B cell (primary cell): Measurements from ENCODE around the gene CASTOR2. TPM values are rescaled to one million over a fixed set of nuclear protein-coding genes. Genes with fewer than 3 reads are reported as not detected.

ENCODE experiments used
- ATAC-seq: fragments of 200-7000 bp; cut with Tn5 transposase; one replicate; pipeline ENCODE4 v1.10.0; 2021; ENCODE audit warnings: low read depth, mild to moderate bottlenecking, moderate number of reproducible peaks, moderate library complexity
- CTCF ChIA-PET: fragments of 350-600 bp; sonication (Branson Sonifier 250); formaldehyde crosslinking; loops from one replicate; lab custom pipeline; 2021; ENCODE audit warnings: antibody characterized with exemption, inconsistent platforms; lab: Charles Lee
- POLR2A ChIA-PET: fragments of 350-600 bp; sonication (Branson Sonifier 250); formaldehyde crosslinking; loops from one replicate; lab custom pipeline; 2021; ENCODE audit warnings: antibody characterized with exemption; lab: Charles Lee
- DNase-seq: peaks from one replicate; pipeline ENCODE4 v3.0.0; 2013
- H2AFZ ChIP-seq: 2 replicates; pipeline ENCODE4 v1.6.1; 2012; ENCODE audit warnings: mild to moderate bottlenecking, low read depth, low read length; ENCODE audit not compliant: insufficient read depth, poor library complexity, severe bottlenecking
- H3K27ac ChIP-seq, 2 donors: 1 replicate in 1 of 2; 2 replicates in 1 of 2; pipeline ENCODE4 v1.5.1; 2012 to 2013; ENCODE audit warnings: low read length in 2 of 2, mild to moderate bottlenecking in 2 of 2, moderate library complexity in 1 of 2
- H3K27me3 ChIP-seq, 4 experiments: fragments of 200-600 bp in 1 of 4; sonication (generic) in 1 of 4; replicated peaks in 1 of 4; 1 replicate in 2 of 4; 2 replicates in 2 of 4; pipeline versions ENCODE4 v1.6.1 to v1.7.0; 2013 to 2016; ENCODE audit warnings: low read length in 3 of 4, mild to moderate bottlenecking in 2 of 4, mixed read lengths in 1 of 4, moderate library complexity in 1 of 4; ENCODE audit not compliant: insufficient read depth in 4 of 4, control insufficient read depth in 3 of 4; ENCODE audit errors: control extremely low read depth in 1 of 4
- H3K36me3 ChIP-seq, 2 experiments: replicated peaks in 1 of 2; 1 replicate in 1 of 2; 2 replicates in 1 of 2; pipeline versions ENCODE4 v1.6.1 to v1.7.1; 2013; ENCODE audit warnings: low read length in 1 of 2; ENCODE audit not compliant: insufficient read depth in 2 of 2, control insufficient read depth in 1 of 2; ENCODE audit errors: control extremely low read depth in 1 of 2, extremely low read depth in 1 of 2
- H3K4me1 ChIP-seq, 2 donors: fragments of 200-600 bp in 1 of 2; sonication (generic) in 1 of 2; 1 replicate in 1 of 2; 2 replicates in 1 of 2; pipeline versions ENCODE4 v1.5.1 to v1.6.1; 2013 to 2017; ENCODE audit warnings: low read length in 2 of 2; ENCODE audit not compliant: control insufficient read depth in 2 of 2, insufficient read depth in 2 of 2
- H3K4me2 ChIP-seq: replicated peaks from 2 replicates; pipeline ENCODE3; 2012; ENCODE audit warnings: mild to moderate bottlenecking, low read depth, low read length; ENCODE audit not compliant: poor library complexity, severe bottlenecking
- H3K4me3 ChIP-seq, 5 experiments: fragments of 200-600 bp in 1 of 5; sonication (generic) in 1 of 5; 1 replicate in 3 of 5; 2 replicates in 2 of 5; pipeline versions ENCODE4 v1.5.1 to v1.7.0; 2011 to 2016; ENCODE audit warnings: low read length in 4 of 5, mild to moderate bottlenecking in 4 of 5, low read depth in 2 of 5, control low read depth in 1 of 5, moderate library complexity in 1 of 5; ENCODE audit not compliant: insufficient read depth in 1 of 5; ENCODE audit errors: control extremely low read depth in 1 of 5, extremely low read depth in 1 of 5
- H3K79me2 ChIP-seq: fragments of 200-600 bp; sonication (generic); one replicate; pipeline ENCODE4 v1.6.0; 2016; ENCODE audit warnings: low read length; ENCODE audit not compliant: control insufficient read depth, insufficient read depth
- H3K9ac ChIP-seq: fragments of 200-600 bp; sonication (generic); 2 replicates; pipeline ENCODE4 v1.6.1; 2017; ENCODE audit warnings: mild to moderate bottlenecking, low read length, moderate library complexity
- H3K9me3 ChIP-seq, 3 donors: one replicate each; pipeline versions ENCODE4 v1.6.1 to v1.7.1; 2013; ENCODE audit warnings: low read length in 2 of 3; ENCODE audit not compliant: control insufficient read depth in 2 of 3, insufficient read depth in 1 of 3; ENCODE audit errors: control extremely low read depth in 1 of 3
- H4K20me1 ChIP-seq: 2 replicates; pipeline ENCODE4 v1.6.0; 2012; ENCODE audit warnings: mild to moderate bottlenecking, low read length; ENCODE audit not compliant: insufficient read depth, control insufficient read depth, poor library complexity, severe bottlenecking
- H3K27ac Mint-ChIP-seq: one replicate; pipeline ENCODE4 v1.8.0; 2021; ENCODE audit warnings: mixed read lengths
- H3K27me3 Mint-ChIP-seq: one replicate; pipeline ENCODE4 v1.8.0; 2021; ENCODE audit warnings: mixed read lengths
- H3K4me1 Mint-ChIP-seq: one replicate; pipeline ENCODE4 v1.8.0; 2021; ENCODE audit warnings: mixed read lengths
- H3K4me3 Mint-ChIP-seq: one replicate; pipeline ENCODE4 v1.8.0; 2021; ENCODE audit warnings: mixed read lengths
- H3K9me3 Mint-ChIP-seq: one replicate; pipeline ENCODE4 v1.8.0; 2022; ENCODE audit warnings: mixed read lengths; ENCODE audit not compliant: insufficient read depth
- EZH2 ChIP-seq: IDR thresholded peaks from 2 replicates; pipeline ENCODE4 v1.6.1; 2012; ENCODE audit warnings: borderline replicate concordance, low read depth, mild to moderate bottlenecking, moderate library complexity, low read length; ENCODE audit not compliant: insufficient read depth, poor library complexity, severe bottlenecking
- WGBS: methylation state at CpG from one replicate; pipeline ENCODE4 v1.1.5; 2013; ENCODE audit warnings: missing lambda C conversion rate; ENCODE audit not compliant: insufficient coverage; 5-methylcytosine and 5-hydroxymethylcytosine counted together
- intact Hi-C: fragments of 100-400 bp; cut with micrococcal nuclease; formaldehyde crosslinking; loops from one replicate; pipeline ENCODE4 v1.10.0; 2022
- polyA plus RNA-seq: library from polyadenylated mRNA; depleted of rRNA; stranded (reverse); fragments of >200 nt; gene quantifications from 2 replicates; pipeline ENCODE4 v1.2.3, GENCODE V29; 2012
- total RNA-seq, 2 donors: library from RNA; stranded (reverse); fragments of 120-200 nt in 1 of 2; gene quantifications; 1 replicate in 1 of 2; 2 replicates in 1 of 2; pipeline versions ENCODE4 v1.2.3 to v1.2.4, GENCODE V29; 2013 to 2022
- TF ChIP-seq, protein P1 (sequence below): fragments of 200-600 bp; IDR thresholded peaks from one replicate; pipeline ENCODE4 v1.8.0; 2022; ENCODE audit warnings: antibody characterized with exemption, mild to moderate bottlenecking

Gene CASTOR2
- total and polyA plus RNA-seq, 2 donors (not counting 1 experiment from before 2014, with no cell fraction given) = 1.8 to 5.1 TPM

DNA sequence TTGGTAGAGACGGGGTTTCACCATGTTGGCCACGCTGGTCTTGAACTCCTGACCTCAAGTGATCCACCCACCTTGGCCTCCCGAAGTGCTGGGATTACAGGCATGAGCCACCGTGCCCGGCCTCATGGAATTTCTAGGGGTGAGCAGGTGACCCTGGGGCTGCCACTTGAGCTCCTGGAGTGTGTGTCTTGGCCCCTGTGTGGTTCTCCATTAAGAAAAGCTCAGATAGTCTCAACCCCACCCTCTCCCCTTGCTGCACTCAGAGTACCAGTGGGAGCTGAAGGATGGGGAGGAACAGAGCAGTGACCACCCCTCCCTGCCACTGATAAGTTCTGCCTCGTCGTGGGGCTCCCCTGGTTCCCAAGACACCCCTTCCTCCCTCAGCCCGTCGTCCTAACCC lies 63.8 kb downstream of the CASTOR2 start:
- TF ChIP-seq, protein P1, sequence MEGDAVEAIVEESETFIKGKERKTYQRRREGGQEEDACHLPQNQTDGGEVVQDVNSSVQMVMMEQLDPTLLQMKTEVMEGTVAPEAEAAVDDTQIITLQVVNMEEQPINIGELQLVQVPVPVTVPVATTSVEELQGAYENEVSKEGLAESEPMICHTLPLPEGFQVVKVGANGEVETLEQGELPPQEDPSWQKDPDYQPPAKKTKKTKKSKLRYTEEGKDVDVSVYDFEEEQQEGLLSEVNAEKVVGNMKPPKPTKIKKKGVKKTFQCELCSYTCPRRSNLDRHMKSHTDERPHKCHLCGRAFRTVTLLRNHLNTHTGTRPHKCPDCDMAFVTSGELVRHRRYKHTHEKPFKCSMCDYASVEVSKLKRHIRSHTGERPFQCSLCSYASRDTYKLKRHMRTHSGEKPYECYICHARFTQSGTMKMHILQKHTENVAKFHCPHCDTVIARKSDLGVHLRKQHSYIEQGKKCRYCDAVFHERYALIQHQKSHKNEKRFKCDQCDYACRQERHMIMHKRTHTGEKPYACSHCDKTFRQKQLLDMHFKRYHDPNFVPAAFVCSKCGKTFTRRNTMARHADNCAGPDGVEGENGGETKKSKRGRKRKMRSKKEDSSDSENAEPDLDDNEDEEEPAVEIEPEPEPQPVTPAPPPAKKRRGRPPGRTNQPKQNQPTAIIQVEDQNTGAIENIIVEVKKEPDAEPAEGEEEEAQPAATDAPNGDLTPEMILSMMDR = no peak
- no peak for TF ChIP-seq EZH2
- DNase-seq (no peak), ATAC-seq (no peak)
- Histone ChIP-seq H3K79me2 (no peaks in the 10 kb centered on the region), H3K27ac (no peak overlapping the region), H3K9ac (no peak overlapping the region), H2AFZ (no peak overlapping the region), H3K36me3 (no peaks in the 10 kb centered on the region), H3K4me1 (no peaks in the 10 kb centered on the region), H3K4me3 (no peak overlapping the region), H3K4me2 (no peak overlapping the region), H3K9me3 (peaks cover 0 to 9% (median 0%) of the 10 kb centered on the region in 3 donors), H4K20me1 (no peaks in the 10 kb centered on the region), H3K27me3 (no peaks in the 10 kb centered on the region)
- CTCF ChIA-PET = interaction anchor here (0.8 kb wide), 1 partner anchor 611 kb away, joined by 3 read pairs; no protein-coding TSS in a partner anchor
- intact Hi-C loops = no loop called here
- Mint-ChIP-seq H3K4me1 (no peaks in the 10 kb centered on the region), H3K4me3 (no peak overlapping the region), H3K27me3 (no peaks in the 10 kb centered on the region), H3K9me3 (no peaks in the 10 kb centered on the region), H3K27ac (no peak overlapping the region)
- whole genome bisulfite sequencing = 96% methylated on average over 8 of the region's 9 CpGs
- POLR2A ChIA-PET = no interaction called here

DNA sequence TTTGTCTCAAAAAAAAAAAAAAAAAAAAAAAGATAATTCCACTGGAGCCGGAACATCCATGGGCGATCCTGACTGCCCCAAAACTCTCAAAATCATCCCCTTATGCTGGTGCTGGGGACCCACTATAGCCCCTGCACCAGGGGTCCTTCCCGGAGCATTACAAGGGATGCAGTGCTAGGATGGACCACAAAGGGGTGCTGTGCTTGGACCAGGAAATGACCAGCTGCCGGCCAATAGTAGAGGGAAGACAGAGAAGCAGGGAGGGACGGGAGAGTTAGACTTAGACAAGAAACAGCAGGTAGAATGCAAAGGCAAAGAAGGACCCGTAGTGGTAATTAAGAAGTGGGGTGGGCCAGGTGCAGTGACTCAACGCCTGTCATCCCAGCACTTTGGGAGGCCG lies 68.6 kb downstream of the CASTOR2 start:
- no peaks in the 10 kb centered on the region for H3K4me1 Mint-ChIP-seq
- ATAC-seq (no peak), DNase-seq (no peak)
- H2AFZ ChIP-seq = no peak overlapping the region
- no peaks in the 10 kb centered on the region for H3K4me1 ChIP-seq
- H3K27ac ChIP-seq = no peak overlapping the region
- H3K4me2 ChIP-seq = no peak overlapping the region
- ChIA-PET CTCF (no interaction called here), POLR2A (no interaction called here)
- H3K36me3 ChIP-seq = no peaks in the 10 kb centered on the region
- H3K27ac Mint-ChIP-seq = no peak overlapping the region
- H3K4me3 ChIP-seq = no peak overlapping the region
- H3K9me3 Mint-ChIP-seq = no peaks in the 10 kb centered on the region
- H3K27me3 ChIP-seq = no peaks in the 10 kb centered on the region
- H3K27me3 Mint-ChIP-seq = no peaks in the 10 kb centered on the region
- peaks cover 0 to 9% (median 0%) of the 10 kb centered on the region in 3 donors for H3K9me3 ChIP-seq
- no peak overlapping the region for H3K4me3 Mint-ChIP-seq
- 94% methylated on average over 6 of the region's 8 CpGs for WGBS
- TF ChIP-seq, protein P1 = no peak
- no peak for TF ChIP-seq EZH2
- no peak overlapping the region for H3K9ac ChIP-seq
- intact Hi-C loops = no loop called here
- no peaks in the 10 kb centered on the region for H3K79me2 ChIP-seq
- H4K20me1 ChIP-seq = no peaks in the 10 kb centered on the region
